ENCODE data around the gene PCBP3.

PCBP3 gene

DNA sequence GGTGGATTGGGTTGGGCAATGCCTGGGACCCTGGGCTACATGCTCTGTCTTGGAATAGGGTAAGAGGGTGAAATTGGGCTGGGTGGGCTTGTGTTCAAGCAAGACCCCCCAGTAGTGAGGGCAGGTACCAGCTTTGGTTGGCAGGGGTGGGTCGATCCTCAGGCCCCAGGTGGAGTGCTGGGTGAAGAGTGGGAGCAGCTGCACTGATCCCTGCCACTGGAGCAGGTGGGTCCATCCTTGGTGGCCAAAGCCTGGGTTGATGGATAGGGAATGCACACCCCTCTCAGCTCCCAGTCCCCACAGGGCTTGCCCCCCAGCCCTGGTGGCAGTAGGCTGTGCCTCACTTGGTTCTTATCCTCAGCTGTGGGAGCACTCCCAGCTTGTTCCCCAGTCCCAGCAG is 135.2 kb downstream of the PCBP3 start:
- DNase-seq (ENCODE audit: low read depth in 3 of 3, low spot score in 1 of 3) = no peak

- no peak for DNase-seq (ENCODE audit: low read depth in 3 of 3, low spot score in 1 of 3)
Measured at GRCh38 chr21:45779226-45779625, 135.7 kb downstream of the PCBP3 start.

- DNase-seq (ENCODE audit: low read depth in 3 of 3, low spot score in 1 of 3) = no peak
Measured at GRCh38 chr21:45780647-45781046, 137.1 kb downstream of the PCBP3 start.

DNA sequence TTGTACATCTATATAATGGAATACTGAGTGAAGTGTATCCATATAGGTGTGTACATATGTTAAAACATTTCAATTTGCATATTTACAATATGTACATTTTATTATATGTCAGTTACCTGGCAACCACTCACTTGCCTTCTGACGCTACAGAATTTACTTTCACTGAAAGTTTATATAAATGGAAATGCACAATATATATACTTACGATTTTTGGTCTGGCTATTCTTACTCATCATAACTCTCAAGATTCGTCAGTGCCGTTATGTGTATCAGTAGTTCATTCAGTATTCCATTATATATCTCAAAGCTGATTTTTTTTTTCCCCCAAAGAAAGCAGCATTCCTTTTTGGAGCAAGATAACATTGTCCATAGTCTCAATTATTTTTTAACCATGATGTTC is 138.2 kb downstream of the PCBP3 start:
- DNase-seq (ENCODE audit: low read depth in 3 of 3, low spot score in 1 of 3) = no peak

DNA sequence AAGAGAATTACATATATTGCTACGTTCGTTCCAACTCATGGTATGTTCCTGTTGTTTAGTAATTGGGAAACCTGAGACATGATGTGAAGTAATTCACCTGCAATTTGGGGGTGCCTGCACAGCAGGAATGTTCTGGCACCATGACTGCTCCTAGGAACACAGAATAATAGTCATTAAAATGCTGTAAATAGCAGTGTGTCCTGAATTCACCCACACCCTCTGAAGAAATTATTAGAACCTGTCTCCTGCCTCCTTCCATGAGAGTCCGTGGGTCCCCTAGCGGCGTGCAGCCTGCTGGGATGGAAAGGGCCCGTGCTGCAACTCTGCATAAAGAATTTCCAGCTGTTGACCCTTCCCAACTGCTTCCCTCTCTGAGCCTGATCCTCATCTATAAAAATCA is 143.1 kb downstream of the PCBP3 start:
- no peak for DNase-seq (ENCODE audit: low read depth in 3 of 3, low spot score in 1 of 3)

DNA sequence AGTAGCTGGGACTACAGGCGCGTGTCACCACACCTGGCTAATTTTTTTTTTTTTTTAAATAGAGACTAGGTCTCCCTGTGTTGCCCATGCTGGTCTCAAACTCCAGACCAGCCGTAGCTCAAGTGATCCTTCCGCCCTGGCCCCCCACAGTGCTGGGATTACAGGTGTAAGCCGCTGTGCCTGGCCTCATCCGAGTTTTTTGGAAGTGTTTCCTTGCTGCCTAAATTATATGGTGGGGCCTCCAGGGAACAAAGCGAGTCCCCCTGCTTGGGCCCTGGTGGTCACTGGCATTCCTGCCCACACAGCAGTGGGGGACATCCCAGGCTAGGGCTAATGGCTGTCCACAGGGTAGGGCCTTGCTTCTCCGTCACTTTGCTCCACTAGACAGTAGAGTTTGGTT is 143.8 kb downstream of the PCBP3 start:
- DNase-seq (ENCODE audit: low read depth in 3 of 3, low spot score in 1 of 3) = no peak

DNA sequence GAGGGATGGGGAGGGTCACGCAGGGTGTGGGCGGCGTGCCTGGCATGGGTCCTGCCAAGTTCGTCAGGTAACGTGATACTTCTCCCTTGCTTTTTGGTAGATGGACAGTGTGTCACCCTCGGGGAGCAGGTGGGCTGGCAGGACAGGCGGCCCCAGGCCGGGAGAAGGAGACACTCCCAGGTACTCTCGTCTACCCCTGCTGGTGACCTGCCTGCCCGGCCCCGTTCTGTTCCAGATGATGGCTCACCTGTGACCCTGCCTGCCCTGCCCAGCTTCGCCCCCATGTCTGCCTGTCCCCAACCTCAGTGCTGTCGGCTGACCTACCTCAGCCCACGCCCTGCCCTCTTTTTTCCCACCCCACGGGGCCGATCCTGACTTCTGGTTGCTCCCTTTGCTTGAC is 144.7 kb downstream of the PCBP3 start:
- no peak for DNase-seq (ENCODE audit: low read depth in 3 of 3, low spot score in 1 of 3)

GRCh38 chr21:45788637-45789506 is 145.3 kb downstream of the PCBP3 start:
- no peak for DNase-seq (ENCODE audit: low read depth in 3 of 3, low spot score in 1 of 3)

DNA sequence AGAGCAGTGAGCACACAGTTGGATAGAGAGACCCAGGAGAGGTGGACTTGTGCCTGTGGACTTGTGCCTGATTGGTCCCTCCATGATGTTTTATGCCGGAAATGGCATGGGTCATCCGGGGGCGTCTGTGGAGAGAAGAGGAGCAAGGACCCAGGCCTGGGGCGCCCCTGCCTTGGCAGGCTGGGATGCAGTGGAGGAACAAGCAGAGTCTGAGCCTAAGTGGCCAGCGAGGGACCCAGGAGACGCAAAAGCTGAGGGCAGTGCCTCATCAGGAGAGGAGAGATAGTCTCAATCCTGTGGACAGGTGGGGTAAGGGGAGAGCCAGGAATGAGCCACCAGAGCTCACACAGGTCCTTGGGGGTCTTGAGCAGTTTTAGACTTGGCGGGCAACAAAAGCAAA is 146.9 kb downstream of the PCBP3 start:
- no peak for DNase-seq (ENCODE audit: low read depth in 3 of 3, low spot score in 1 of 3)

DNA sequence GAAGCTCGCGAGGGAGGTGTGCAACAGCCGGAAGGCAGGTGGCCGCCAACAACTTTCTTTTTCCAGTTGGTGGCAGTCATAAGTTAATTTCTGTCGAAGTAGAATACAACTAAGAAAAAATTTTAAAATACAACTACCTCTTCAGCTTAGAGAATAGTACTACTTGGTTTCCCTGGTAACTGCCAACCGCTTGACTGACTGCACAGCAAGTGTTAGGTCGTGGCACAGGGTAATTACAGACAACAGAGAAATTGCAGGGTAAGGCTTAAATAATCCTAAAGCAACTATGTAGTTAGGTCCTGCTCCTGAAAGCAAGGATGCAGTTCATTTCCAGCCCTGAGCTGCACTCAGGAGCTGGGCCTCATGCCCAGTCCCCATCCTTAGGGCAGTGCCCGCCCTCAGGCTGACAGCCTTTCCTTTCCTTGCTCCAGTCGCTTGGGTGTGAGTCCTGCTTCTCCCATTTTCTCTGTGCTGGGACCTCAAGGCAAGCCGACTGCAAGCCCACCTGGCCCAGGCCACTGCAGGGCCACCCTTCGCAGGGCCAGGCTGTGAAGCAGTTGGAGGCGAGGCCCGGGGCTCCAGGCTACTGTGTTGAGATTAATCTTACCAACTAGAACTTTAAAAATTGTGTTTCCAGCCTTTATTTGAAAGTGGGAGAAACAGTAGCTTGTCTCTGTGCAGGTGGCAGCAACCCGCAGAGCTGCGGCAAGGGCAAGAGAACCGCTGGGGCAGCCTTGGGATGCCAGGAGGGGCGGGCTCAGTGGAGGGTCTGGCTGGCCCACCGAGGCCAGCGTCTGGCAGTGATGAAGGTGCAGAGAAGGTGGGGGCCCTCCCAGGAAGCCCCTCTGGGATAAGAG is 148.3 kb downstream of the PCBP3 start:
- no peak for DNase-seq (ENCODE audit: low read depth in 3 of 3, low spot score in 1 of 3)

- no peak for DNase-seq (ENCODE audit: low read depth in 3 of 3, low spot score in 1 of 3)
Measured at GRCh38 chr21:45792682-45793383, 149.3 kb downstream of the PCBP3 start.

- DNase-seq (ENCODE audit: low read depth in 3 of 3, low spot score in 1 of 3) = no peak
Measured at GRCh38 chr21:45794027-45794426, 150.5 kb downstream of the PCBP3 start.

GRCh38 chr21:45796003-45796402 is 152.5 kb downstream of the PCBP3 start:
- DNase-seq (ENCODE audit: low read depth in 3 of 3, low spot score in 1 of 3) = no peak

- no peak for DNase-seq (ENCODE audit: low read depth in 3 of 3, low spot score in 1 of 3)
Measured at GRCh38 chr21:45797338-45797737, 153.8 kb downstream of the PCBP3 start.

- DNase-seq (ENCODE audit: low read depth in 3 of 3, low spot score in 1 of 3) = no peak
Measured at GRCh38 chr21:45799765-45800338, 156.3 kb downstream of the PCBP3 start.

- DNase-seq (ENCODE audit: low read depth in 3 of 3, low spot score in 1 of 3) = no peak
Measured at GRCh38 chr21:45800339-45801080, 157.0 kb downstream of the PCBP3 start.

- no peak for DNase-seq (ENCODE audit: low read depth in 3 of 3, low spot score in 1 of 3)
Measured at GRCh38 chr21:45801129-45801964, 157.8 kb downstream of the PCBP3 start.

DNA sequence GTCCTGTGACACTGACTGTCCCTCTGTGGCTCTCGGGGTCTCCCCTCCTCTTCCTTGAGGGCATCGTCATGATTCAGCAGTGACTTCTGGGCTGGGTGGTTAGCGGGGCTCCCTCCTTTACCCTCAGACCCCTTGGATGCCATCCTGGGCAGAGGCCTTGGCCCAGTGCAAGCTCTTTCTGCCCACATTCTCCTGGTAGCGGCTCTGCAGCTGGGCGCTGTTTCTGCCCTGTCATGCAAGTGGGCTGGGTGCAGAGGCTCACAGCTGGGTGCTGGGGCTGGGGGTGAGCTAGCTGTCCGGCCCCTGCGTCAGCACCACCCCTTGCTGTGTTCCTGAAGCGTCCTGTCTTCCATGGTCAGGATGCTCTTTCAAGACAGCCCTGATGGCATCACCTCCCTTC is 158.5 kb downstream of the PCBP3 start:
- DNase-seq (ENCODE audit: low read depth in 3 of 3, low spot score in 1 of 3) = no peak

GRCh38 chr21:45802425-45802824 is 158.9 kb downstream of the PCBP3 start:
- no peak for DNase-seq (ENCODE audit: low read depth in 3 of 3, low spot score in 1 of 3)

Measured in stimulated activated CD4-positive, alpha-beta T cell treated with anti-CD3 and anti-CD28 coated beads, TNF-alpha, amount 100 ng/mL, for 1 hour (primary cell).